HG02623 (cell line): ENCODE data around the gene IL22RA1.

Experiments used
- ATAC-seq: cut with Tn5 transposase; IDR thresholded peaks from one replicate; pipeline ENCODE4 v1.9.1; 2021; ENCODE audit warnings: moderate library complexity; ENCODE audit not compliant: unreplicated experiment

IL22RA1 gene

DNA sequence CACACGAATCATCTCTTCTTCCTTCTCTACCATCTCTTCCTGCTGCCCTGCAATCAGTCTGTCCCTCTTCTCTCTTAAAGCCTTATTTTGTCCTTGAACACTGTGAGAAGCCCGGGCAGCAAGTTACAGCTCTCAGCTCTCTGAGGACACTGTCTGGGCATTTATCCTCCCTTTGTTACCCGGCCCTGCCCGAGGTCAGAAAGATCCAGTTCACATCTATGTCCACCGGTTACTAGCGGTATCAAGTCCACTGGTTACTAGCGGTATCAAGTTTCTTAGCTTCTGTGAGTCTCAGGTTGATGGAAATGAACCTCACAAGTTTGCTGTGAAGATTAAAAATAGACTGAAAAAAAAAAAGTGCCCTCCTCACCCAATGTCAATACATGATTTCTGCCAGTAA is 25.3 kb upstream of the IL22RA1 start:
- ATAC-seq = no peak

DNA sequence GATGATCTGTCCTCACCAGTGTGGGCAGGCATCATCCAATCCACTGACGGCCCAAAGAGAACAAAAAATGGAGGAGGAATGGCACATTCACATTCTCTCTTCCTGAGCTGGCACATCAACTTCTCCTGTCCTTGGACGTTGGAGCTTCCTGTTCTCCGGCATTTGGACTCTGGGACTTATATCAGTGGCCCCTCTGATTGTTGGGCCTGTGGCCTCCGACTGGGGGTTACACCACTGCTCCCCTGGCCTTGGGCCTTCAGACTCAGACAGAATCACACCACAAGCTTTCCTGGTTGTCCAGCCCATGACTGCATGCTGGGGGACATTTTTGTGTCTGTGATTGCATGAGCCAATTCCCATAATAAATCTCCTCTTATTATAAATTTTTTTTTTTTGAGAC is 24.1 kb upstream of the IL22RA1 start:
- no peak for ATAC-seq

DNA sequence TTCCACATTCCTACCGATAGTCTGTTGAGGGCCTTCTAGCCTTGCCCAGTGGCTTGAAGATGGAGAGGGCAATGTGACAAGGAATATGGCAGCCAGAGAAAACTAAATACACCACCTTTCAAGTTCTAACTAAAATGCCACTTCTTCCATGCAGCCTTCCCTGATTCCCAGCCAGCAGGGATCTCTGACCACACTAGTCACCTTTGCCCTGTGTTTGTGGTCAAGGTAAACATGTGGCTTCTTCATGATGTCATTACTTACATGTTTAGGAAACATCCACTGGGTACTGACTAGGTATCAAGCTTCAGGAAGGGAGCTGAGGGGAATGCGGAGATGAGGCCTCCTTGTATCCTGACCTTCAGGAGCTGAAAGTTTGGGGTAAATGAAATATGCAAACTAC is 22.6 kb upstream of the IL22RA1 start:
- no peak for ATAC-seq

DNA sequence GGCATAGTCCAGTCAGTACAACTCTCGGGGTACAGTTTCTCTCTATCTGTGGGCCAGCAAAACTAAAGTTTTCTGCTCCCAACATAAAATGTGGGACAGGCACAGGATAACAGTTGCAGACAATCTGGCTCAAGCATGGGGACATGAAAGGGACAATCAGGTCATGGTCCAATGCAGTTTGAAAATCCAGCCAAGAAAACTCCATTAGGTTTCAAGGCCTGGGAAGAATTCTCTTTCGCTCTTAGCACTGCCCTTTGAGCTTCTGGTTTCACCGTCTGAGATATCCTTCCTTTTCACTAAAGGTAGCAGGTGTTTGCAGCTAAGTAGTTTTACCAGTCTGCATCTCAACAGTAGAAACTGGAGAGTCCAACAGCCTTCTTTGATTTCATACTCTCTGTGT is 21.1 kb upstream of the IL22RA1 start:
- ATAC-seq = no peak

- ATAC-seq = no peak
Observed at GRCh38 chr1:24162201-24162600, 19.3 kb upstream of the IL22RA1 start.

DNA sequence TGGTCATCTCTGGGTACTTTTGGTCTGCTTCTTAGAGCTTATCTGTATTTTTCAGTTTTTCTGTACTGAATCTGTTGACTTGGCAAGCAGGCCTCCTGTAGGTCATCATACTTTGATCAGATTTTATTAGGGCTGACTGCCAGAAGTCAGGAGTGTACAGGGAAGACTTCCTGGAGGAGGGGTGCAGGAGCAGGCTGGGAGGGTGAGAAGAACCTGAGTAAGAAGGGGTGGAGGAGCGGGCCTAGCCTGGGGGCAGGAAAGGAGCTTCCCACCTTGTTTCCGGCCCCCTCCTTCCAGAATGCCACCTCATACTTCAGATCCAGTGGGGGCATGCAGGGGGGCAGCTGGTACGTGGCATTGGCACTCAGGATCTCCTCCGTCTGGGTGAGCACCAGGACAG is 18.3 kb upstream of the IL22RA1 start:
- ATAC-seq = no peak

- ATAC-seq = no peak
Observed at GRCh38 chr1:24159366-24159765, 16.4 kb upstream of the IL22RA1 start.

GRCh38 chr1:24157918-24158481 is 15.1 kb upstream of the IL22RA1 start:
- ATAC-seq = no peak

- no peak for ATAC-seq
Observed at GRCh38 chr1:24156542-24157260, 13.8 kb upstream of the IL22RA1 start.

- no peak for ATAC-seq
Observed at GRCh38 chr1:24155011-24155782, 12.3 kb upstream of the IL22RA1 start.

- no peak for ATAC-seq
Observed at GRCh38 chr1:24154215-24154614, 11.3 kb upstream of the IL22RA1 start.

DNA sequence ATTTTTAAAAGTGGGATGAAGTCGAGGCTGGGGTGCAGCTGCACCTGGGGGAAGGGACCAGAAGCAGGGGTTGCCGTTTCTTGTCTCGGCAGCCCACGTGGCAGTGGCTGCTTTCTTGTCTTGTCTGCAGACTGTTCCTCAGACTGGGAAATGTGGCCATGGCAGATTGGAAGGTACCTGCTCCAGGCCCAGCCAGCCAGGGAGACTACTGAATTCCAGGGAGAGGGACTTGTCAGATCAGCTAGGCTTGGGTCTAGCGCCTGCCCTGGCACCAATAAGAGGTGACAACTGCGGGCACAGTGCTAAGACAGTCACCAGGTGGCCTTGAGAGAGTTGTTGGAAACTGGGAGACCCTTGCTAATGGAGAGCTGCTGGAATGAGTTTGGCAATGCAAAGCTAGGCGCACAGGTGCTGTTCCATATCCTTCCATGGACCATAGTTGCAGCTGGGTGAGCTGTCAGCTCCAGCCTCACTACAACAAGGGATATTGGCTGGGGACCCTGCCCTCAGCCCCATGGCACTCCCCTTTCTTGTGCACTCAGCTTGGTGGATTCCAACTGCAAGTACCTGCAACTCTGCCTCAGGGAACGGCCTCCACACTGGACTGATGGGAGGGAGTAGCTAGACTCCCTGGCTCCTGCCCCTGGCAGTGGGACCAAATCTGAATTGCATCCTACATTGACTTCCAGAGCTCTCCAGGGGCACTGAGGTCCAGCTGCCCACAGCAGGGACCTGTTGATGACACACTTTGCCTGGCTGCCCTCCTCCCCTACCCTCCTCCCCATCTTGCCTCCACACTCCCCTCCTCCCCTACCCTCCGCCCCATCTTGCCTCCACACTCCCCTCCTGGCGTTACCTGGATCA is 9.9 kb upstream of the IL22RA1 start:
- no peak for ATAC-seq

- ATAC-seq = no peak
Observed at GRCh38 chr1:24151175-24151533, 8.2 kb upstream of the IL22RA1 start.

GRCh38 chr1:24150234-24151174 is 7.6 kb upstream of the IL22RA1 start:
- ATAC-seq = no peak

DNA sequence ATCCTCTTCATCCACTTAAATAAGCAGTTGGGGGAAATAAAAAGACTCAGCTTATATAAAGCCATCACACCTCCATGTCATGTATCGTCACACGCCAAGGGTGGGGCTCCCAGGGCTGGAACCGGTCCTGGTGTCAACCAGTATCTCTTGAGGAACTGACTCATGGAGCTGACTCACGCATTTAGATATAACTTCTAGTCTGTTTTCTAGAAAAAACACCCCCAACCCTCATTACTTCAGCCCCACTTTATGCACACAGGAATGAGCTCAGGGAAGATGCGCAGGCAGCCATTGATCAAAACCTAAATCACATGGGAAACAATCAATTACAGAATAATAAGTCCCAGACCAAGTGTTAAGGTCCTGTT is 6.9 kb upstream of the IL22RA1 start:
- ATAC-seq = no peak

DNA sequence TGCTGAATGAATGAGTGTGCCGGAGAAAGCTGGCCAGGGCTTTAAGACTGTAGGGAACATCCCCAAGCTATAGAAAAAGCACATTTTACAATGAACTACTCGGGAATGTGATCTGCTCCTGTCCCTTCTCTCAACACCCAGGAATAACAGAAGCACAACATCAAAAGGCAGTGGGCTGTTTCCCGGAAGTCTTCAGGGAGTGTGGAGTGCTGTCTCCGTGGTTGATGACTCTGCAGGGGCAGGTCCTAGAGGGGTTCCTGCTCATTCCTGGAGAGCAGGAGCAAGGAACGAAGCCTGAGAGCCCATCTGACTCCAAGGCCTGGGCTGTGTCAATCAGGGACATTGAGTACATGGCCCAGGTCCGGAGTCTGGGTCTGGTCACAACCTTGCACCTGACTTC is 4.9 kb upstream of the IL22RA1 start:
- no peak for ATAC-seq

DNA sequence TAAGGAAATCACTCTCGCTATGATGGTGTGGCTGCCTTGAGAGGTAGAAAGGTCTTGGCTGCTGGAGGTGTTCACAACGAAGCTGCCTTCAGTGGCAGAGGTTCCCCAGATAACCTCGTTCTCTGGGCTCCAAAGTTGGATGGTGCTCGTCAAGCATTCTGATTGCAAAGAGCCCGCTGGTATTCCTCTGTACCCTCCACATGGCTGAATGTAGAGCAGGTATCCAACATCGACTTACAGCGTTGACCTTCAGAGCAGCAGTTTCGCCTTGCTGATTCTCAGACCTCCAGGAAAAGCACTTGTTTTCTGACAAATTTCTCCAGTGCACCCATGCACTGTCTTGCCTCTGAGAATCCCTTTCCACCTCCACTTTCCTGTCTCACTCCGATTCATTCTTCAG is 4.3 kb upstream of the IL22RA1 start:
- ATAC-seq = no peak

GRCh38 chr1:24141311-24141997 is 1.5 kb downstream of the IL22RA1 start:
- ATAC-seq = no peak

- ATAC-seq = no peak
Observed at GRCh38 chr1:24140741-24141181, 2.2 kb downstream of the IL22RA1 start.
